ENCODE measurements around the gene SIRPD.
"Not testable (repeated sequence)": the region's sequence is repeated elsewhere in the genome, so short reads cannot be mapped to it uniquely, and the experiment has no call there.

The SIRPD gene

DNA sequence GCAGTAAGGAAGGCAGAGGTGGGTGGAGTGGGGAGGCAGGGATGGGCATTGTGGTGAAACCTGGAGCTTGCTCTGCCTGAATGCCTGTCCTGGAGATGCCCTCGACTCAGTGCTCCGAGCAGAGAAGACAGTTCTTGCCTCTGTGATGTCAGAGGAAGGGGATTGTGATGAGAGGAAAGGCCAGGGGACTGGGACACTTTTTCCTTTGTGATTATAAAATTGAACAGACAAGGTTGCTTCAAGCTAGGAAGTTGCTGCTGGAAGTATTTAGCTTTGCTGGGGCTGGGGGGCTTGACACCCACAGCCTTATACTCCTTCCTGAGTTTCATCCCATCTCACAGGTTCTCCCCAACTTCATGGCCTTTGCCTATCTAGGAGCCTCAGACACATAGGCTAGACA, at the start of gene SIRPD:
SIRPD (minus strand) TSS at position 101 of the 400 bp plus-strand sequence; CDS start at position 49, 52 bp downstream.
- no peak for DNase-seq (ENCODE audit: low read depth, low spot score)
- no peak within 1 kb of the TSS for H3K27ac ChIP-seq

DNA sequence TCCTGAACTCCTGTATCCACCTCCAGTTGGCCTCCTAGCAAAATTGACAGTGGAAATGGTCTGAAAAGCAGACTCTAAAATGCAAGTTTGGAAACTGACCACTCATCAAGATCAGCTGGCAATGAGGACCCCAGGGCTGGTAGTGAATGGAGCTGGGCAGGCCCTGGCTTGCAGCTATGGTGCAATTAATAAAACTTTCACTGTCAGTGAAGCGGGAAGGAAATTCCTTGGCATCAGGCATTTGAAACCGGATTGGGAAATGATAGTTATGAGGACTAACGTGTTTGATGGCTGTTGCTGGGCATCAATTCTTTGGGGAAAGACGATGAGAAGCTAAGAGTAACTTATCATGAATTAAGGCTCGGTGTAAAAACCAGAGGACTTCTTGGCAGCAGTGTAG, 43.2 kb upstream of the SIRPD start:
- DNase-seq (ENCODE audit: low read depth, low spot score): no peak
- H3K27ac ChIP-seq: no peak overlapping the region

DNA sequence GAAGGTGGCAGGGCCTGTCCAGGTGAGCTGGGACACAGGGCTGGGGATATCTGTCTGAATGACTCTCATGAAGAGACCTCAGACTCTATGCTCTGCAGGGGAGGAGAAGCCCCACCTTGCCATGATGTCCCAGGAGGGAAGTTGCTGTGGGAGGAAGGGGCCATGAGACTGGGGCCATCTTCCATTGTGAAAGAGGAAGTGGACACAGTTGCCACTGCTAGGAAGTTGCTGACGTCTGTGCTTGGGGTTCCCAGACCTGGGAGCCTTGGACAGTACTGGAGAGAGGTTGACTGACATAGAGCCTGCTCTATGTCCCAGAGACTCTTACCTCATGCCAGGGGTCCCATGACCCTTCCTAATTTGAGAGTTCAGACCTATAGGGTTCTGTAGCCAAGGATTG, 37.8 kb upstream of the SIRPD start:
- DNase-seq (ENCODE audit: low read depth, low spot score): no peak
- H3K27ac ChIP-seq: no peak overlapping the region

DNA sequence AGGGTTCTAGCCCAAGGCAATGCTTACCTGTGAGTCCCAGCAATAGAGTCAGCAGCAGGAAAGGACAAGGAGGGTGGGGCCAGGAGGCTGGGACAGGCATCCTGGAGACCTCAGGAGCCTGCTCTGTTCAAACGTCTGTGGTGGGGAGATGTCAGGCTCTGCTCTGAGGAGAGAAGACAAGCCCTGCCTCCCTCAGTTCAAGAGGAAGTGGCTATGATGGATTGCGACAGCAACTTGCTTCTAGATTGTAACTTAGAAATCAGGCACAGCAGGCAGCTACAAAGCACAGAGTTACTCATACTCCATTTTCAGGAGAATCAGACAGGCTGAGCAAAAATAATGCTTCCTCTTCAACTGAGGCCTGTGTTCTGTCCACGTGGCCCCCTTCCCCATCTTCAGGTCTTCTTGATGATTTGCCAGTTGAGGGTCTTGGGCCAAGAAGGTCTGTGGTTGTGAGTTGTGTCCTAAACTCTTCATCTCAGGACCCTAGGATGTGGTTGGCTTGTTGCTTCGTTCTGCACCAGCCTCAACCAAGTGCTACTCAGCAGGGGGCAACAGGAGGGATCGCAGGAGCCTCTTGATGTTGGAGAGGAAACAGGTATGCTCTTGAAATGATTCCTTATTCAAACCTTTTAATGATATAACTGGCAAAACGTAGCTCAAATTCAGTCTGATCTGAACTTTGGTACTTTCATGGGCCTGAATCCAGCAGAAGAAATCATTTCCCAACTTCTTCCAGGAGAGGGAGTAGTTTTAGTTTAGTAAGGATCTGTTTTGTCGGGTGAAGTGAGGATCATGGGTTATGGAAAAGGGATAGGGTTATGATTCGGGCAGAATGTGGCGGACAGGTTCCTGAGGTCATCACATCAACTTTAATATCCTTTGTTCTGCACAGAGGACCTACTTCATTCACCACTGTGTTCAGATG, 31.3 kb upstream of the SIRPD start:
- H3K27ac ChIP-seq: peak overlapping the region; percentile 81
- DNase-seq (ENCODE audit: low read depth, low spot score): no peak

DNA sequence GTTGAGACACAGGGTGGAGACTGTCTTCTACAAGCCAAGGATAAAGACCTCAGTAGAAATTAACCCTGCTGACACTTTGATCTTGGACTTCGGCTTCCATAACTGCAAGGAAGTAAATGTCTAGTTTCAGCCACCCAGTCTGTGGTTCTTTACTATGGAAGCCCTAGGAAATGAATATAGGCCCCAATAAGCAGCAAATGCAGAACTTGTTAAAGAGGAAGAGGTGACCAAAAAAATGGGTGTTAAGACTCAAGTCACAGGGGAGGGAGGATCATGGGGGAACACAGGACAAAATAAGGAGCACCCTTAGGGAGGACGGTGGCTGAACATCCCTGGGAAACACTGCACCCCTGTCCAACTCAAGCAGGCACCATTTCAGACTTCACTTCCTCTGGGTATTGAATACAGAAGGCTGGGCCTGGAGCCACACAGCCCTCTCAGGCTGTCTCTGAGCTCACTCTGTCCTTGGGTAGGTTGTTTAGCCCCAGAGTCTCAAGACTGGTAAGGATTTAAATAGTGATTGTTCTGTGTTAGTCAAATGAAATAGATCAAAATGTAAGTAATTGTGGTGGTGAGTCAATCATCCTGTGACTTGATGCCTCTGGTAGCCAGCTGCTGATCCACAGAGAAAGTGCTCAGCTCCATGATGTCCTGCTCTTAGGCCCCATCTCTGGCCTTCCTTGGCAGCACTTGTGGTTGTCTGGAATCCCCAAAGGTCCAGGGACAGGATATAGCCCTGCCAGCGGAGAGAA, 30.5 kb upstream of the SIRPD start:
- no peak for DNase-seq (ENCODE audit: low read depth, low spot score)
- peak overlapping the region; percentile 81 for H3K27ac ChIP-seq

DNA sequence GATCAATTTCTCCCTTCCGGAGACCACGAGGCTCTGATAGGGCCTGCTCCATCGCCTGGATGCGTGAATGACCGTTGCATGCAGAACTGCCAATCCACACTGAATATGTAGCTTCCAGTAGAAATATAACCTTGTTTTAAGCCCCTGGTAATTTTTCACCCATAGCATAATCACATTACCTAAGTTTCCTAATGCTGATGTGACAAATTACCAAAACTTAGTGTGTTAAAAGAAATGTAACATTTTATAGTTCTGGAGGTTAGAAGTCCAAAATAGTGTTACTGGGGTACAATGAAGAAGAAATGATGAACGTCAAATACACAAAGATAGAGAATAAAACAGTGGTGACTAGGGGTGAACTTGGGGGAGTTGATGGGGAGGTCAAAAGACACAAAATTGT, 22.0 kb upstream of the SIRPD start:
- no peak for DNase-seq (ENCODE audit: low read depth, low spot score)
- H3K27ac ChIP-seq: no peak overlapping the region

DNA sequence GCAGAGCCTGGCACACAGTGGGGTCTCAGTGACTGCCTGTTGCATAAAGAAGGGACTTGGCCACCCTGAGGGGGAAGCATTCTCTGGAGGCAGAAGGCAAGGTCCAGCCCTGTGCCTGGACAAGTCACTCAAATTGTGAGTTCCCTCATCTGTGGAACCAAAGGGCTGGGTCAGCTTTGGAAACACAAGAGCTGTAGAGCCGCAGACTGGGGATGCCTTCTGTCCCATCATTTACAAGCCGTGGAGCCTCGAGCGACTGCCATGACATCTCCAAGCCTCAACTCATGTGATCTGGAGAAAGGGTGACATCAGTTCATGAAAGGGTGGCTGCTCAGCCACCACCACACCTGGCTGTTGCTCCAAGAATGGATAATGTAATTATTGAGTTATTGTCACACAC, 20.4 kb upstream of the SIRPD start:
- no peak for DNase-seq (ENCODE audit: low read depth, low spot score)
- H3K27ac ChIP-seq: no peak overlapping the region

DNA sequence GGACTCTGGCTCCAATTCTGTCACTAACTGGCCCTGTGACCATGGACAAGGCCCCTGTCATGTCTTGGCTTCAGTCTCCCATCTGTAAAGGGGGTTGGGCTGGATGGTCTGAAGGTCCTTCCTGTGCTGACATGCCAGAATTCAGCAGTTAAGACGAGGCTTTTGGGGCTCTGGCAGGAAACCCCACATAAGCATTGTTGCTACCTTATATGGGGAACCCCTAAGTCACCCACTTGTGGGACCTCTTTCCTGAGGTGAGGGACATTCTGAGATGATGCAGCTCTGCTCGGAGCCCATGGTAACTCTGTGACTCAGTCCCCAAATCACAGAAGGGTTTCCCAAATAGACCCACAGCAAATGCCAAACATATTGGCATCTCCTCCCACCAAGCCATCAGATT, 19.8 kb upstream of the SIRPD start:
- not testable (repeated sequence) for DNase-seq (ENCODE audit: low read depth, low spot score); H3K27ac ChIP-seq

DNA sequence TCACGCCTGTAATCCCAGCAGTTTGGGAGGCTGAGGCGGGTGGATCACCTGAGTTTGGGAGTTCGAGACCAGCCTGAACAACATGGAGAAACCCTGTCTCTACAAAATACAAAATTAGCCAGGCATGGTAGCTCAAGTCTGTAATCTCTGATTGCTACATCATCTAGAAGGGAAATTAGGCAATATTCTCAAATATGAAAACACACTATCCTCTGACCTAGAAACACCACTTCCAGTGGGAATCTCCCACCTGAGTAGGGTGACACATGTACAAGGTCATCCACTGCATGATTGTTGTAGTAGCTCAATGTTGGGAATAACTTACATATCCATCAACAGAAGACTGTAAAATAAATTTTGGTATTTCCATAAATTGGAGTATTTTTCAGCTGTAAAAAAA, 19.1 kb upstream of the SIRPD start:
- DNase-seq (ENCODE audit: low read depth, low spot score): no peak
- peak overlapping the region; percentile 50 for H3K27ac ChIP-seq

DNA sequence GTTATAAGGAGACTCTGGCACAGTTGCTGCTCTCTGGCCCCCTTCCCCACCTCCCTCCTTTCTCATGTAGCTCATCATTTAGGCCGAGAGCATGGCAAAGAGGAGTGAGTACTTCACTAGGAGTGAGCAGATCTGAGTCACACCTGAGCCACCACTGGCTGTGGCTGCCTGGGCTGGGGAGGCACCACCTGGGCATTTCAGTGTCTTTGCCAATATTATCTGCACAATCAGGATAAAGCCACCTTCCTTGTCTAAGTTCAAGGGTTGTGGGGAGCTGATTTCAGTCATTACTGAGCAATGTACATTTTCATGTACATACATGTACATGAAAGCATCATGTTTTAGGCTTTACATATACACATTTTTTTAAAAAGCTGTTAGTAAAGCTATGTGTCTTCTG, 18.5 kb upstream of the SIRPD start:
- H3K27ac ChIP-seq: peak overlapping the region; percentile 50
- not testable (repeated sequence) for DNase-seq (ENCODE audit: low read depth, low spot score)

DNA sequence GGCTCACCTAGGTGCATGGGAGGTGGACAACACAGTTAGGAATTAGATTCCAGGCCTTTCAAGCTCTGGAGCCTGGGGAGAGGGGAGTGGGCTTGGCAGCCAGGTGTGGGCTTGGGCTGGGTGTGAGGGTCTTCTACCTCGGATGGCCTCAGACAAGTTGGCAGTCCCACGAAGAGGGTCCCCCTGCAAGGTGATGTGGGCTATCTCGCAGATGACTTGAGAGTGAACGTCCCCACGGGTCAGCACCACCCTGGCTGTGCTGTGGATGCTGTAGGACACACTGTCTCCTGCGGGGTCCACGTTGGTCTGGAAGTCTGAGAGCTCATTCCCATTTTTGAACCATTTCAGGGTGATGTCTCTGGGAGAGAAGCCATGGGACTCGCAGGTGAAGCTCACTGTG, 14.1 kb upstream of the SIRPD start:
- H3K27ac ChIP-seq; DNase-seq (ENCODE audit: low read depth, low spot score): not testable (repeated sequence)

DNA sequence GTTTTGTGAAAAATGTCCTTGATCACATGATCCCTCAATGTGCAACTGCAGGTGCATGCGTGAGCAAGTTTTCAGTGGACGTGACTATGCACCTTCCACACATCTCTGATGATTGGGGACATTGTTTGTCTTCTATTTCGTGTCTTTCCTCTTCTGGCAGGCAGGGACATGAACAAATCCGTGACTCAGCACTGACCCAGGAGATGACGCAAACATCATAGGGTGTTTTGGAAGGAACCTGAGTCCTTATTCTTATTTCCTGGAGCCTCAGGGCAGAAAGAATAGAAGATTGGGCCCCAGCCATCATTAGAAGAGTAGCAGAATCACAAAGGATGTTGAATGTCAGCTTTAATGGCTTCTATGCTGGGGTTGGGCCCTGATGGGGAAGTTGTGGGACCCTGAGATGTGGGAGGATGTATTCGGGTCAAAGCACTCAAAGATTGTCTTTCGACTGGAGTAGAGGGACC, 11.9 kb upstream of the SIRPD start:
- peak; percentile 93 for DNase-seq (ENCODE audit: low read depth, low spot score)

DNA sequence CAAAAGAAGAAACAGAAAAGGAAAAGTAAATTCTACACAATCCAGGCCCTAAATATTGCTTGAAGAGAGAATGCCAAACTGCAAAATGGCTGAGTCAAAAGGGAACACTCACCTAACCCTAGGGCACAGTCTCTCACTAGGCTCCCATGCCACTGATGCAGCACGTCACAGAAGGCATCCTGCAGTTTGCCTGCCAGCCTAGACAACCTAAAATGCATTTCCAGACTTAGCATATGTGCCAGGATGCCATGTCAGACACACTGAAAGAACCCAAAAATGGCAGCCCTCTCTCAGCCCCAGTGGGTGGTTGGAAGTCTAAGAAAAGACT, 10.6 kb upstream of the SIRPD start:
- peak overlapping the region; percentile 63 for H3K27ac ChIP-seq
- no peak for DNase-seq (ENCODE audit: low read depth, low spot score)

More for the DNA sequence above, 11.9 kb upstream of the SIRPD start:
- peak overlapping the region; percentile 63 for H3K27ac ChIP-seq

DNA sequence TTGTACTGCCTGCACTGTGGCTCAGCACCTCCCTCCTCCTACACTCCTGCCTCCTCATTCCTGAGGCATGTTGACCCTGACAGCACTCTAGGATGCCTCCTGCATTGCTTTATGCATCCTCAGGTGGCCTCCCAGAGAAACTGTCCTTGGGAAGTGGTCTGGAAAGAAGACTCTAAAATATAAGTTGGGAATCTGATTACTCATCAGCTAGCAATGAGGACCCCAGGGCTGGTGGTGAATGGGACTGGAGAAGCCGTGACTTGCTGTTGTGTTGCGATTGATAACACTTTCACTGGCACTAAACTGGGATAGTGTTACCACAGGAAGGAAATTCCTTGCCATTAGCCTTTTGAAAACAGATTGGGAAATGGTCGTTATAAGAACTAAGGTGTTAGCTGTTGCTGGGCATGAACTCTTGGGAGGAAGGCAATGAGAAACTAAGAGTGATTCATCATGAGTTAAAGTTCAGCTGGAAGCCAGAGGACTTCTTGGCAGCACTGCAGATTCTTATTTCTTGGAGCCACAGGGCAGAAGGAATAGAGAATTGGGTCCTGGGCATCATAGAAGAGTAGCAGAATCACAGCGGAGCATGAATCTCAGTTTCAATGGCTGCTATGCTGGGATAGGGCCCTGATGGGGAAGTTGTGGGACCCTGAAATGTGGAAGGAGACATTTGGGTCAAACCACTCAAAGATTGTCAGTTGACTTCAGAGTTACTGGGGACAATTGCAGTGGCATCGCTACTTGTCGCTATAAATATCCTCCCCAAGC, 10.1 kb upstream of the SIRPD start:
- H3K27ac ChIP-seq: peak overlapping the region; percentile 63

DNA sequence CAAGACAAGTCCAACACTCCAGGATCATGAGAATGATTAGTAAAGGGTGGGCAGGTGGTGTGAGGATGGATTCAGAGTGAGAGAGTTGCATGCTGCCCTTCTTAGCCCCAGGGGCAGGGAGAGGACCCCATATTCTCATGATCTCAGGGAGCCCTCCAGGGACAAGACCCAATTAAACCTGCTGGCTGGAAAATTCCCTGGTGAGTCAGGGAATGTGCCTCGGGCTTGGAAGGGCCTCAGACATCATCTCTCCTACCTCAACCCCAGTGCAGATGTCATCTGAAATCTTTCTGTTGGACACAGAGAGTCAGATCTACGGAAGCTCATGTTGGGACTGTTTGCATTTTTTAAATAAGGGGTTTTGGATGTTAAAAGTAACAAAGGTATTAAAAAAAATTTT, 9.2 kb upstream of the SIRPD start:
- peak overlapping the region; percentile 63 for H3K27ac ChIP-seq
- DNase-seq (ENCODE audit: low read depth, low spot score): no peak

More for the DNA sequence above, 10.1 kb upstream of the SIRPD start:
- peak; percentile 56 for DNase-seq (ENCODE audit: low read depth, low spot score)

DNA sequence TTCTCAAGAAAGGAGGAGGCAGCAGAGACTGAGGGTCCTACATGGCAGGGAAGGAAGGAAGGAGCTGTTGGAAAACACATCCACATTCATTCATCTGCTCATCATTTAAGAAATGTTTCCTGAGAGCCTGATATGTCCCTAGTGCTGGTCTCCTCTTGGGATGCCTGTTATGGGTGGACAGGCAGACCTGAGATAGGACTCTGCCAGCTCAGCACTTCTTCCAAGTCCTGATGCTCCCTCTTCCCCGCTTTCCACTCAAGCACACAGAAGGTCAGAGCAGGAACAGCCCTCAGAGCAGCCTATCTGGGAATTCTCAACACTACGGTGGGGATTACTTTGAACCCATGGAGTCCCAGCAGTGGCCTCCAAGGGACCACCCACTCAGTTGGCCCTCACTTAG, 8.0 kb upstream of the SIRPD start:
- DNase-seq (ENCODE audit: low read depth, low spot score): no peak
- H3K27ac ChIP-seq: no peak overlapping the region

DNA sequence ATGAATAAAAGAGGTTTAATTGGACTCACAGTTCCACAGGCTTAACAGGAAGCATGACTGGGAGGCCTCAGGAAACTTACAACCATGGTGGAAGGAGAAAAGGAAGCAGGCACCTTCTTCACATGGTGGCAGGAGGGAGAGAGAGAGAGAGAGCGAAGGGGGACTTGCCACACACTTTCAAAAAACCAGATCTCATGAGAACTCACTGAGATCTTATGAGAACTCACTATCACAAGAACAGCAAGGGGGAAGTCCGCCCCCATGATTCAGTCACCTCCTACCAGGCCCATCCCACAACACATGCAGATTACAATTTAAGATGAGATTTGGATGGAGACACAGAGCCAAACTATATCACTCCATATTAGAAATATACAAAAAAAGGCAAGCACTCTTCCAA, 6.1 kb upstream of the SIRPD start:
- no peak for DNase-seq (ENCODE audit: low read depth, low spot score)
- no peak overlapping the region for H3K27ac ChIP-seq

DNA sequence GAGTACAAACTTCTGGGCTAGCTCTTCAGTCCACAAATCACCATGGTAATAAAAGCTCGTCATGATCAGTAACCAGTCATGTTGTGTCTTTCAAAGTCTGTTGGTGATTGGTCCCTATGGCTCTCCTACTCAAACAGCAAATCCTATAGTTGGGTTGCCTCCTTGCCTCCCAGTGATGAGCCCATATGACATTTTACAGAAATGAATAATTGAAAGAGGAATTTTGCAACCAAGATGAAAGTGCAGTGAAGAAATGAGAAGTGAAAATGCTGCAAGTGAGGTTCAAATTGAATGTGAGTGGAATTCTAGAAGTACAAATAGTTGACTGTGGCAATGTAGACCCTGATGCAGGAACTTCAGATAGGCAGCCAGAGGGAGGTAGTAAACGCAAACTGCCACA, 5.1 kb upstream of the SIRPD start:
- DNase-seq (ENCODE audit: low read depth, low spot score): no peak
- H3K27ac ChIP-seq: no peak overlapping the region

DNA sequence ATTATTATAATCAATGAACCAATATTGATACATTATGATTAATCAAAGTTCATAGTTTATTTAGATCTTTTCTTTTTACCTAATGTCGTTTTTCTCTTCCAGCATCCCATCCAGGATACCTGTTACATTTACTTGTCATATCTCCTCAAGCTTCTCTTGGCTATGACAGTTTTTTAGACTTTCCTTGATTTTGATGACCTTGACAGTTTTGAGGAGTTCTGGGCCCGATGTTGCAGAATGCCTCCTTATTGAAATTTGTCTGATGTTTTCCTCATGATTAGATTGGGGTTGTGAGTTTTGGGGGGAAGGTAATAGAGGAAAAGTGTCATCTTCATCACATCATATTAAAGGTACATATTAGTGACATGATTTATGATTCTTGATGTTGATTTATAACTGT, 3.8 kb upstream of the SIRPD start:
- no peak overlapping the region for H3K27ac ChIP-seq
- DNase-seq (ENCODE audit: low read depth, low spot score): no peak

DNA sequence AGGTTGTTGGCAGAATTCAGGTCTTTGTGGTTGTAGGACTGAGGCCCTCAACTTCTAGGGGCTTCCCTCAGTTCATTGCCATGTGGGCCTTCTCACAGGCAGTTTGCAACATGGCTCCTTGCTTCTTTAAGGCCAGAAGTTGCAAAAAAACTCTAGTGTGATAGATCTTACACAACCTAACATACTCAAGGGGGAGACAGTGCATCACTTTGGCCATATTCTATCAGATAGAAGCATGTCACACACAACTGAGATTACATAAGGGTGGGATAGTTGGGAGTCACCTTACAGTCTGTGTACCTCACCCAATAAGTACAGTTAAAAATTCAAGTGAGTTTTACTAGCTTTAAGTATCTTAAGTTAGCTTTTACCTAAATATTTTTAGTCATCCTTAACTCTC, 1.6 kb downstream of the SIRPD start:
- no peak for DNase-seq (ENCODE audit: low read depth, low spot score)
- H3K27ac ChIP-seq: no peak overlapping the region
